Measurements from ENCODE around the gene XYLB.
"Not testable (repeated sequence)": the region's sequence is repeated elsewhere in the genome, so short reads cannot be mapped to it uniquely, and the experiment has no call there.

Gene XYLB

DNA sequence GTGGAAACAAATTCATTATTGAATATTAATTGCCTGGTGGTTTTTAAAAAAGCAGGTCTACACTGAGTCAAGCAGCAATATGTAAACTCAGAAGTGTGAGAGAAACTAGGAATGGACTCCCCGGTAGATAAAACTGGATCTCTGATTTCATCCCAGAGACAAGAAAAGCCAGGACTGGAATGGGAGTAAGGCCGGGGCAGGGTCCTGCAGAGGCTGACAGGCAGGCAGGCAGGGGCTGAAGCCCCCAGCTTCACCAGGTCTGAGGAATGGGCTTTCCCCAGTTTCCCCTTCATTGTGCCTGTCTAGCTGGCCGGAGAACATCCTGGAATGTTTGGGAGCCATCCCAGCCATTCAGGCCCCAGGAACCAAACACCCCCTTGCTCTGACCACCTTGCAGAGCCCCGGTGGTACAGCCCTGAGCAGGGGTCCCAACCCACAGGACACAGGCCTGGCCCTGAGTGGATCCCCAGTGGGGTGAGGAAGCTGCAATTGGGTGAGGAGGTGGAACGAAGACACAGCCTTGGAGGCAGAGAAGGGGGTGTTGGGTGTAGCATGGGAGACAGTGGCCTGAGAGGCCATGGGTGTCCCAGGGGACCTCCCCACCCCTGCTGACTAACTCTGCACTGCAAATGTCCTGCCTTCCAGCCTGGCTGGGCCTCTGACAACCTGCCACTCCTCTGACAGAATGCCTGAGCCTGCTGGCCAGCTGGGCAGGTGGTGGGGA lies 31.7 kb upstream of the XYLB start:
- TF ChIP-seq, protein P1, sequence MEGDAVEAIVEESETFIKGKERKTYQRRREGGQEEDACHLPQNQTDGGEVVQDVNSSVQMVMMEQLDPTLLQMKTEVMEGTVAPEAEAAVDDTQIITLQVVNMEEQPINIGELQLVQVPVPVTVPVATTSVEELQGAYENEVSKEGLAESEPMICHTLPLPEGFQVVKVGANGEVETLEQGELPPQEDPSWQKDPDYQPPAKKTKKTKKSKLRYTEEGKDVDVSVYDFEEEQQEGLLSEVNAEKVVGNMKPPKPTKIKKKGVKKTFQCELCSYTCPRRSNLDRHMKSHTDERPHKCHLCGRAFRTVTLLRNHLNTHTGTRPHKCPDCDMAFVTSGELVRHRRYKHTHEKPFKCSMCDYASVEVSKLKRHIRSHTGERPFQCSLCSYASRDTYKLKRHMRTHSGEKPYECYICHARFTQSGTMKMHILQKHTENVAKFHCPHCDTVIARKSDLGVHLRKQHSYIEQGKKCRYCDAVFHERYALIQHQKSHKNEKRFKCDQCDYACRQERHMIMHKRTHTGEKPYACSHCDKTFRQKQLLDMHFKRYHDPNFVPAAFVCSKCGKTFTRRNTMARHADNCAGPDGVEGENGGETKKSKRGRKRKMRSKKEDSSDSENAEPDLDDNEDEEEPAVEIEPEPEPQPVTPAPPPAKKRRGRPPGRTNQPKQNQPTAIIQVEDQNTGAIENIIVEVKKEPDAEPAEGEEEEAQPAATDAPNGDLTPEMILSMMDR (IDR thresholded peaks at IDR 0.05; ENCODE audit: insufficient read depth, low read depth, low read length, missing control alignments), result no peak
- DNase-seq (ENCODE audit: low read depth), result no peak
- no peak overlapping the region for H3K4me3 ChIP-seq (ENCODE audit: low read depth, low read length)

DNA sequence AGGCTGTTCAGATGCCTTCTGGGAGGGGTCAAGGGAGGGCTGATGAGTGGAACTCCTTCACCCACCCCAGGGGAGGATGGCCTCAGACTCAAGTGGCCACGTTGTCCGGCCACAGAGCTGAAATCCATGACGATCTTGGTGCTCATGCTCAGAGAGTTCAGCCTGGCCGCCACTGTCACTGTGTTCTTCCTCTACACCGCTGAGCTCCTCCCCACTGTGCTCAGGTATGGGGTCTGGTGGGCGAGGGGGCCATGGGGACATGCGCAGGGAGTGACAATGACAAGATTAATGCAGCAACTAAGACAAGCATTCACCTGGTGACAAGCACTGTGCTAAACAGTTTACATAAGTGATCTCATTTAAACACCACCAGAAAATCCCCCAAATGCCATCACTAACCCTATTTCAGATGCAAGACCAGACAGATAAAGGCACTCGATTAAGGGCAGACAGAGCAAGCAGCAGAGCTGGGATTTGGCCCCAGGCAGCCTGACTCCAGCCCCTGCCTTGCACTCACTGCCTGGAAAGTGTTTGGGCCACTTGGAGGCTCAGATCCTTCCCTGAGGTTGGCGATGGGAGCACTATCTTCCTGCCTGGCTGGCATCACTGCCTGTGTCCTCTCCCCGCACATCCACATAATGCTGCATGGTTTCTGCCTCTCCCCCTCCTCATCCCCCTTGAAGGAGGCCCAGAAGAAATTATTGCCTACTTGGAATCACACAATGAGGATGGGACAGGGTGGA lies 30.9 kb upstream of the XYLB start:
- no peak overlapping the region for H3K4me3 ChIP-seq (ENCODE audit: low read depth, low read length)
- no peak for DNase-seq (ENCODE audit: low read depth)
- TF ChIP-seq, protein P1 (IDR thresholded peaks at IDR 0.05; ENCODE audit: insufficient read depth, low read depth, low read length, missing control alignments), result no peak

DNA sequence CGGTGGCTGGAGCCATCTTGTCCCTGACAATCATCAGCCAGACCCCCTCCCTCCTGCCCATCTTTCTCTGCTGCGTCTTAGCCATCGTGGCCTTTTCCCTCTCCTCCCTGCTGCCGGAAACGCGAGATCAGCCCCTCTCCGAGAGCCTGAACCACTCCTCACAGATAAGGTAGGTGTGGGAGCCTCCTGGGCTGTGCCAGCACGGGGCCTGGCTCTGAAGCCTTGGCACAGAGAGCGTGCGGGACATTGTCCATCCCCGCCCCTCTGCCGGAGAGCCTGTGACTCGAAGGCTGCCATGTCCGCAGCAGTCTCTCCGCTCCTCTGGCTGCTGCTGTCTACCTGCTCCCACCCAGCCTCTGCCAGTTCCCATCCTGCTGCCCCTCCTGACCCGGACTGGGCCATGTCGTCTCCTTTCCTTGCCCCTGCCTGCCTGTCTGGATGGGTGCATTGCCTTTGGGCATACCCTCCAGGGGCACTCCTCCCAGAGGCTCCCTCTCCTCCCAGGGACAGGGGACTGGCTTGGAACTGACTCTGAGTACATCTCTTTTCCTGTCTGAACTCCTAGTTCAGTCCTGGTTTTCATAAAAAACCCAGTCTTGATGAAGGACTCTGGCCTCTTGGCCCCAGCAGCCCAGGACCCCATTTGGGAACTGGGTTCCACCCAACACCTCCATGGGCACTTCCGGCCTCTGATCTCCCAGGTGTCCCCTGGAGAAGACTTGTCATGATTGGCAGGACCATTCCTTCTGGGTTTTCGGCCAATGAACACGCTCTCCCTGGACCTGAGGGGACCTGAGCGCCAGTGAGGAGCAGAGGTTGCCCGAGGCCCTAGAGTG lies 30.0 kb upstream of the XYLB start:
- TF ChIP-seq, protein P1 (IDR thresholded peaks at IDR 0.05; ENCODE audit: insufficient read depth, low read depth, low read length, missing control alignments), result no peak
- no peak for DNase-seq (ENCODE audit: low read depth)
- H3K4me3 ChIP-seq (ENCODE audit: low read depth, low read length), result no peak overlapping the region

DNA sequence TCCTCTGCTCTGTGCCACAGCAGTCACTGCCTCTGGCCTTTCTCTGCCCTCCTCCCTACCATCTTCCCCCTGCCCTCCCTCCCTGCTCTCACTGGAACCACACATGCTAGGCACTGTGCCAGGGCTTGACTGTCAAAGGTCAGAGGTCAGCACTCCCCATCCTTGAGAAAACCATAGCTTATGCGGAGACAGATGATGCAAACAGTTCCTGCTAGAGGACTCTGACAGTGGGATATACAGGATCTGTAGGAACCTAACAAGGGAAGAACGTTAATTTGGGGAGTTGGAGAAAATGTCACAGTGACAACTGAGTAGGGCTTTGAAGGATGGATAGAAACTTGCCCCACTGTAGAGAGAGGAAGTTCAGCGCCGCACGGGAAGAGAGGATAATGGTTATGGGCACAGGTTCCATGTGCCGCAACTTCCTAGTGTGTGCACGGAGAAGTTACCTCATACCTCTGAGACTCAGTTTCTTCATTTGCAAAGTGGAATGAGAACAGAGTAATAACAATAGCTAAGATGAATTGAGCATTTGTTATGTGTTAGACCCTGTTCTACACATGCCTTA lies 29.3 kb upstream of the XYLB start:
- DNase-seq (ENCODE audit: low read depth), result no peak
- no peak overlapping the region for H3K4me3 ChIP-seq (ENCODE audit: low read depth, low read length)
- TF ChIP-seq, protein P1 (IDR thresholded peaks at IDR 0.05; ENCODE audit: insufficient read depth, low read depth, low read length, missing control alignments), result no peak

GRCh38 chr3:38318766-38319671 lies 27.6 kb upstream of the XYLB start:
- DNase-seq (ENCODE audit: low read depth), result no peak
- TF ChIP-seq, protein P1 (IDR thresholded peaks at IDR 0.05; ENCODE audit: insufficient read depth, low read depth, low read length, missing control alignments), result no peak
- no peak overlapping the region for H3K4me3 ChIP-seq (ENCODE audit: low read depth, low read length)

DNA sequence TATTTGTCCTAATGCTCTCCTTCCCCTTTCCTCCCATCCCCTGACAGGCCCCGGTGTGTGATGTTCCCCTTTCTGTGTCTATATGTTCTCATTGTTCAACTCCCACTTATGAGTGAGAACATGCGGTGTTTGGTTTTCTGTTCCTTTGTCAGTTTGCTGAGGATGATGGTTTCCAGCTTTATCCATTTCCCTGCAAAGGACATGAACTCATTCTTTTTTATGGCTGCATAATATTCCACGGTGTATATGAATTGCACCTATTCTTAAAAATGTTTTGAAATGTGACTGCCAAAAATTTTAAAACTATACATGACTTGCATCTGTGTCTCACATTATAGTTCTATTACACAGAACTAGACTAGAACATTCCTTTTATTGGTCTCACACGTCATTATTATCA lies 25.9 kb upstream of the XYLB start:
- not testable (repeated sequence) for DNase-seq (ENCODE audit: low read depth); H3K4me3 ChIP-seq (ENCODE audit: low read depth, low read length)
